NB4 (cell line): Measurements from ENCODE around the gene CRYBA2.

ENCODE experiments used
- DNase-seq: peaks from one replicate; pipeline ENCODE4 v3.0.0; 2010; ENCODE audit warnings: low read depth
- H3K4me3 ChIP-seq: one replicate; pipeline ENCODE4 v1.5.1; 2011; ENCODE audit warnings: mild to moderate bottlenecking, low read depth, low read length, moderate library complexity
- MYC ChIP-seq: IDR thresholded peaks from 2 replicates; pipeline ENCODE4 v1.6.1; 2011; ENCODE audit warnings: low read depth, low read length
- POLR2A ChIP-seq: IDR thresholded peaks from 2 replicates; pipeline ENCODE4 v1.6.1; 2011; ENCODE audit warnings: mild to moderate bottlenecking; ENCODE audit not compliant: insufficient read length; ENCODE audit errors: extremely low read depth
- TF ChIP-seq, protein P1 (sequence below): IDR thresholded peaks from one replicate; pipeline ENCODE4 v1.5.1; 2012; ENCODE audit warnings: low read depth, low read length
- TF ChIP-seq, protein P2 (sequence below): IDR thresholded peaks from 2 replicates; pipeline ENCODE4 v1.6.1; 2011; ENCODE audit warnings: low read depth, low read length

The CRYBA2 gene

DNA sequence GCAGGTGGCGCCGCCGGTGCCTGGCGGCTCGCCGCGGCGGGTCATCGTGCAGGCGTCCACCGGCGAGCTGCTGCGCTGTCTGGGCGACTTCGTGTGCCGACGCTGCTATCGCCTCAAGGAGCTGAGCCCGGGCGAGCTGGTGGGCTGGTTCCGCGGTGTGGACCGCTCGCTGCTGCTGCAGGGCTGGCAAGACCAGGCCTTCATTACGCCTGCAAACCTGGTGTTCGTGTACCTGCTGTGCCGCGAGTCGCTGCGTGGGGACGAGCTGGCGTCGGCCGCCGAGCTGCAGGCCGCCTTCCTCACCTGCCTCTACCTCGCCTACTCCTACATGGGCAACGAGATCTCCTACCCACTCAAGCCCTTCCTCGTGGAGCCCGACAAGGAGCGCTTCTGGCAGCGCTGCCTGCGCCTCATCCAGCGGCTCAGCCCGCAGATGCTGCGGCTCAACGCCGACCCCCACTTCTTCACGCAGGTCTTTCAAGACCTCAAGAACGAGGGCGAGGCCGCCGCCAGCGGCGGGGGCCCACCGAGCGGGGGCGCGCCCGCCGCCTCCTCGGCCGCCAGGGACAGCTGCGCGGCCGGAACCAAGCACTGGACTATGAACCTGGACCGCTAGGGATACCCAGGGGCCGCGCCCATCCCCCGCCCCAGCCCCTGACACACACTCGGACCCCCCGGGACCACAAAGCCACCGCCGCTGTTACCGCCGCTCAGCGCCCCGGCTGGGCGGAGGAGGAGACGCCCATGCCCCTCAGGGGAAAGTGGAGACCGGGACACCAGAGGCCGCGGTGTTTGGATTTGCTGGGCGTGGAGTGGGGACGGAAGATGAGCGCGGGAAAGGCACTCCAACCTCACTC lies 32.7 kb downstream of the CRYBA2 start:
- no peak for DNase-seq
- no peak overlapping the region for H3K4me3 ChIP-seq
- TF ChIP-seq, protein P1, sequence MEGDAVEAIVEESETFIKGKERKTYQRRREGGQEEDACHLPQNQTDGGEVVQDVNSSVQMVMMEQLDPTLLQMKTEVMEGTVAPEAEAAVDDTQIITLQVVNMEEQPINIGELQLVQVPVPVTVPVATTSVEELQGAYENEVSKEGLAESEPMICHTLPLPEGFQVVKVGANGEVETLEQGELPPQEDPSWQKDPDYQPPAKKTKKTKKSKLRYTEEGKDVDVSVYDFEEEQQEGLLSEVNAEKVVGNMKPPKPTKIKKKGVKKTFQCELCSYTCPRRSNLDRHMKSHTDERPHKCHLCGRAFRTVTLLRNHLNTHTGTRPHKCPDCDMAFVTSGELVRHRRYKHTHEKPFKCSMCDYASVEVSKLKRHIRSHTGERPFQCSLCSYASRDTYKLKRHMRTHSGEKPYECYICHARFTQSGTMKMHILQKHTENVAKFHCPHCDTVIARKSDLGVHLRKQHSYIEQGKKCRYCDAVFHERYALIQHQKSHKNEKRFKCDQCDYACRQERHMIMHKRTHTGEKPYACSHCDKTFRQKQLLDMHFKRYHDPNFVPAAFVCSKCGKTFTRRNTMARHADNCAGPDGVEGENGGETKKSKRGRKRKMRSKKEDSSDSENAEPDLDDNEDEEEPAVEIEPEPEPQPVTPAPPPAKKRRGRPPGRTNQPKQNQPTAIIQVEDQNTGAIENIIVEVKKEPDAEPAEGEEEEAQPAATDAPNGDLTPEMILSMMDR: no peak
- TF ChIP-seq MYC: no peak

DNA sequence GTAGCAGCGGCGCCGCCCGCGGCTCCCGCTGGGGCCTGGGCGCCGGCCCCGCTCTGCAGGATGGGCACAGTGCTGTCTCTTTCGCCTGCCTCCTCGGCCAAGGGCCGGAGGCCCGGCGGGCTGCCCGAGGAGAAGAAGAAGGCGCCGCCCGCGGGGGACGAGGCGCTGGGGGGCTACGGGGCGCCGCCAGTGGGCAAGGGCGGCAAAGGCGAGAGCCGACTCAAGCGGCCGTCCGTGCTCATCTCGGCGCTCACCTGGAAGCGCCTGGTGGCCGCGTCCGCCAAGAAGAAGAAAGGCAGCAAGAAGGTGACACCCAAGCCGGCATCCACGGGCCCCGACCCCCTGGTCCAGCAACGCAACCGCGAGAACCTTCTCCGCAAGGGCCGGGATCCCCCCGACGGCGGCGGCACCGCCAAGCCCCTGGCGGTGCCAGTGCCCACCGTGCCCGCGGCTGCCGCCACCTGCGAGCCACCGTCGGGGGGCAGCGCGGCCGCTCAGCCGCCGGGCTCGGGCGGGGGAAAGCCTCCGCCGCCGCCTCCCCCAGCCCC lies 33.4 kb downstream of the CRYBA2 start:
- DNase-seq: no peak
- no peak overlapping the region for H3K4me3 ChIP-seq
- TF ChIP-seq POLR2A (no peak), MYC (no peak)
- TF ChIP-seq, protein P2, sequence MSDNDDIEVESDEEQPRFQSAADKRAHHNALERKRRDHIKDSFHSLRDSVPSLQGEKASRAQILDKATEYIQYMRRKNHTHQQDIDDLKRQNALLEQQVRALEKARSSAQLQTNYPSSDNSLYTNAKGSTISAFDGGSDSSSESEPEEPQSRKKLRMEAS: no peak
- TF ChIP-seq, protein P1: no peak

DNA sequence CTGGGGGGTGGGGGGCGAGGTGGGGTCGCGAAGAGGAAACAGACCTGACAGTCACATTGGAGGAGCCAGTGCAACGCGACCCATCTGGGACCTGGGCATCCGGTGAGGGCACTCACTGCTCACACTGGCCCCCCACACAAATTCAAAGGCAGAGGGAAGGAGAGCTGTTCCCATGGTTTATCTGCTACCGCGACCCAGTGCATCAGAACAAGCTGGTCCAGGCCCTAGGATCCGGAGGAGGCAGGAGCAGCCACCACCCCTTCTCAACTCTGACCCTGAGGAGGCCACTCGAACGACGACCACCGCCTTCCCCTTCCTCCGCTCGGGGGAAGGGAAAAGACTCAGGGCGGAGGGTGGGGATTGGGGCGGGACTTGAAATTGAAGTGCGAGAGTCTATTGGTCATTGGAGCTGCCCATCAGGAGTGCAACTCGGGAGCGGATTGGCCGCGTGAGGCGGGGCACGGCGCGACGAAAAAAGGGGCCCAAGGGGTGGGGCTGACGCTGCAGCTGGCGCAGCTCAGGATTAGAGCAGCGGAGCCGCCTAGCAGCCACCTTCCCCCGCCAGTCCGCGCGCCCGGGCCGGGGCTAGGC lies 34.0 kb downstream of the CRYBA2 start, which contains the start of gene CDK5R2:
TSS of gene CDK5R2 (plus strand) at position 526 of the 591 bp plus-strand sequence. CDS start 155 bp downstream, outside the sequence.
- DNase-seq: peak; percentile 82
- no peak within 1 kb of the TSS for H3K4me3 ChIP-seq
- TF ChIP-seq, protein P1: no peak
- TF ChIP-seq MYC (no peak), POLR2A (no peak)
- TF ChIP-seq, protein P2: no peak

DNA sequence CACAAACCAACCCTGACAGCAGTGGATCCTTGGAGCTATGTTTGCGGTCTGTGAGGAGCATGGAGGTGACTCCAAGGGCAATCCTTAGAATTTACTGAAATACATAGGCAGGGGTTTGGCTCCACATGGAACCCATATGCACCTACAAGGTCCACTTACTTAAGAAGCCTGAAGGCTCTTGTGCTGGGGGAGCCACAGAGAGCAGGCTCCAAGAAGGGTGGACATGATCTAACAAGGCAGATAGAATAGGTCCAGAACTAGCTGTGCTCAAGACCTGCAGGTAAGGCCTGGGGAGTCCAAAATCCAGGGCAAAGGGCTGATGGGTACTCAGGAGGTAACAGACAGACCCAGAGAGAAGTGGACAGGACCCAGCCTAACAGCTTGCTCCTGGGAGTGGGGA lies 34.9 kb downstream of the CRYBA2 start:
- H3K4me3 ChIP-seq: no peak overlapping the region
- no peak for TF ChIP-seq MYC
- TF ChIP-seq, protein P1: no peak
- TF ChIP-seq, protein P2: no peak
- TF ChIP-seq POLR2A: no peak
- no peak for DNase-seq

DNA sequence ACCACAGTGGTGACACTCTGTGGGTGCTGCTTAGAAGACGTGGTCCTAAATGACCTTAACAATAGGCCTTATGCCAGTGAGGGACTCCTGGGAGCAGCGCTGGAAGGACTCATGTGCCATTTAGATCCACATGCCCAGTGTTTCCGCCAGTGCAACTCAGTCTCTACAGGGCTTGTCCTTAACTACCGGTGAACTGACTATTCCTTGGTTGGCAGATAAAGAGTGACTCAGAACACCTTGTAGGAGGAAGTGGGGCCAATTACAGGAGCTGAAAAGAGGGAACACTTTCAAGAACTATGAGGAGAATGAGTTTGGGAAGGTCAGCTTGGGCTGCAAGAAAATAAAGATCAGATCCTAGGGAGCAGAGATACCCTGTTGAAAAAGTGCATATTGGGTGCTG lies 35.6 kb downstream of the CRYBA2 start:
- H3K4me3 ChIP-seq: no peak overlapping the region
- TF ChIP-seq MYC (no peak), POLR2A (no peak)
- TF ChIP-seq, protein P1: no peak
- TF ChIP-seq, protein P2: no peak
- no peak for DNase-seq
